Fibroblast of villous mesenchyme (primary cell): ENCODE results near the gene POU5F2. TPM values are rescaled to one million over a fixed set of nuclear protein-coding genes. Genes with fewer than 3 reads are reported as not detected.

ENCODE experiments used
- DNase-seq: peaks from one replicate; pipeline ENCODE4 v3.0.0-alpha.2; 2010; ENCODE audit warnings: low read depth
- H3K4me3 ChIP-seq: 2 replicates; pipeline ENCODE4 v1.5.1; 2011; ENCODE audit warnings: low read depth, mild to moderate bottlenecking, low read length
- CTCF ChIP-seq: IDR thresholded peaks from 2 replicates; pipeline ENCODE4 v1.5.1; 2012; ENCODE audit warnings: low read depth, mild to moderate bottlenecking, low read length; ENCODE audit not compliant: insufficient read depth
- total RNA-seq: library from RNA; depleted of rRNA; stranded (reverse); fragments of >200 nt; gene quantifications from 2 replicates; pipeline ENCODE4 v1.2.3, GENCODE V29; 2012

The POU5F2 gene
- total RNA-seq, 1 donor: 2.2 TPM

- H3K4me3 ChIP-seq: no peak overlapping the region
- peak; percentile 39 for DNase-seq
- TF ChIP-seq CTCF: no peak
Measured at GRCh38 chr5:93735378-93735777, 6.0 kb downstream of the POU5F2 start.

GRCh38 chr5:93731987-93732386, 9.4 kb downstream of the POU5F2 start:
- no peak for TF ChIP-seq CTCF
- no peak for DNase-seq
- H3K4me3 ChIP-seq: no peak overlapping the region

GRCh38 chr5:93726595-93726994, 14.8 kb downstream of the POU5F2 start:
- no peak for TF ChIP-seq CTCF
- no peak for DNase-seq

GRCh38 chr5:93724791-93725190, 16.6 kb downstream of the POU5F2 start:
- TF ChIP-seq CTCF: no peak
- no peak overlapping the region for H3K4me3 ChIP-seq
- DNase-seq: no peak

More at GRCh38 chr5:93726595-93726994, 14.8 kb downstream of the POU5F2 start:
- H3K4me3 ChIP-seq: no peak overlapping the region

- H3K4me3 ChIP-seq: no peak overlapping the region
- no peak for TF ChIP-seq CTCF
- DNase-seq: no peak
Measured at GRCh38 chr5:93723681-93724080, 17.7 kb downstream of the POU5F2 start.

GRCh38 chr5:93723005-93723404, 18.4 kb downstream of the POU5F2 start:
- no peak for TF ChIP-seq CTCF
- peak; percentile 14 for DNase-seq
- no peak overlapping the region for H3K4me3 ChIP-seq

- no peak for TF ChIP-seq CTCF
- no peak overlapping the region for H3K4me3 ChIP-seq
- no peak for DNase-seq
Measured at GRCh38 chr5:93722588-93722987, 18.8 kb downstream of the POU5F2 start.
